HCT116 (cell line): ENCODE data around the gene BTBD2. TPM values are rescaled to one million over a fixed set of nuclear protein-coding genes. Genes with fewer than 3 reads are reported as not detected.

Experiments used
- ATAC-seq: fragments of 200-7000 bp; cut with Tn5 transposase; 2 replicates; pipeline ENCODE4 v1.9.1; 2020; ENCODE audit warnings: mild to moderate bottlenecking, moderate library complexity
- BruUV-seq: library from RNA; stranded (reverse); fragments of 400-500 nt; replicated peaks from 2 replicates; lab custom pipeline; 2021; lab: Mats Ljungman, UMichigan
- CTCF ChIA-PET: fragments of 300-600 bp; sonication (Branson Sonifier 250); formaldehyde crosslinking; loops from one replicate; lab custom pipeline; 2021; ENCODE audit warnings: antibody characterized with exemption; lab: Charles Lee
- POLR2A ChIA-PET: fragments of 300-600, 350-600 bp; sonication (Branson Sonifier 250); formaldehyde crosslinking; loops from one replicate; lab custom pipeline; 2021; ENCODE audit warnings: antibody characterized with exemption; lab: Charles Lee
- RAD21 ChIA-PET, 2 experiments: fragments of 300-600 bp; sonication (Branson Sonifier 250); formaldehyde crosslinking; loops; one replicate each; lab custom pipeline; 2023; ENCODE audit warnings: low total read pairs in 2 of 2; ENCODE audit not compliant: uncharacterized antibody in 2 of 2, unreplicated experiment in 2 of 2, low non-redundant PET in 1 of 2; lab: Charles Lee
- DNase-seq: peaks from one replicate; pipeline ENCODE4 v3.0.0-alpha.2; 2010; ENCODE audit warnings: low read depth, low spot score
- H2AFZ ChIP-seq: fragments of 200-600 bp; shearing (Covaris generic), sonication (generic); 2 replicates; pipeline ENCODE4 v1.6.1; 2017; ENCODE audit warnings: low read depth, mixed run types, mixed read lengths, antibody characterized with exemption, low read length; ENCODE audit not compliant: poor library complexity, severe bottlenecking
- H3K27ac ChIP-seq: 2 replicates; pipeline ENCODE4 v1.5.1; 2012; ENCODE audit warnings: low read depth, low read length
- H3K27me3 ChIP-seq: fragments of 200-600 bp; sonication (generic); 2 replicates; pipeline ENCODE4 v1.6.1; 2016; ENCODE audit warnings: mixed run types, low read length, mixed read lengths; ENCODE audit not compliant: insufficient read depth
- H3K36me3 ChIP-seq, 2 experiments: fragments of 200-500 bp in 1 of 2; fragments of 200-600 bp in 1 of 2; sonication (Bioruptor generic) in 1 of 2; sonication (generic) in 1 of 2; 2 replicates each; pipeline versions ENCODE4 v1.5.1 to v1.6.1; 2014 to 2016; ENCODE audit warnings: low read length in 2 of 2, inconsistent platforms in 1 of 2, mixed read lengths in 1 of 2, mixed run types in 1 of 2; ENCODE audit not compliant: insufficient read depth in 2 of 2, control insufficient read depth in 1 of 2
- H3K4me1 ChIP-seq, 2 experiments: fragments of 200-600 bp in 1 of 2; sonication (generic) in 1 of 2; 2 replicates each; pipeline versions ENCODE4 v1.5.1 to v1.6.1; 2012 to 2017; ENCODE audit warnings: low read length in 2 of 2, inconsistent platforms in 1 of 2, mild to moderate bottlenecking in 1 of 2, mixed read lengths in 1 of 2, mixed run types in 1 of 2, moderate library complexity in 1 of 2; ENCODE audit not compliant: insufficient read depth in 2 of 2, control insufficient read depth in 1 of 2
- H3K4me2 ChIP-seq: fragments of 200-600 bp; sonication (generic); 2 replicates; pipeline ENCODE4 v1.6.1; 2017; ENCODE audit warnings: mixed run types, low read length, mixed read lengths
- H3K4me3 ChIP-seq, 2 experiments: fragments of 200-600 bp in 1 of 2; sonication (generic) in 1 of 2; replicated peaks in 1 of 2; 2 replicates each; pipeline ENCODE4 v1.5.1; 2011 to 2016; ENCODE audit warnings: low read length in 2 of 2, control low read depth in 1 of 2, low read depth in 1 of 2, mild to moderate bottlenecking in 1 of 2, mixed read lengths in 1 of 2, mixed run types in 1 of 2
- H3K79me2 ChIP-seq: fragments of 200-600 bp; sonication (generic); 2 replicates; pipeline ENCODE4 v1.6.1; 2017; ENCODE audit warnings: mild to moderate bottlenecking, mixed run types, low read length, moderate library complexity, mixed read lengths; ENCODE audit not compliant: insufficient read depth
- H3K9ac ChIP-seq: fragments of 200-600 bp; sonication (generic); 2 replicates; pipeline ENCODE4 v1.6.1; 2016; ENCODE audit warnings: low read length, mixed read lengths
- H3K9me2 ChIP-seq: fragments of 200-600 bp; sonication (generic), shearing (Covaris generic); 2 replicates; pipeline ENCODE4 v1.6.1; 2017; ENCODE audit warnings: mixed run types, mild to moderate bottlenecking, moderate library complexity; ENCODE audit not compliant: insufficient read depth
- H3K9me3 ChIP-seq, 2 experiments: fragments of 200-500 bp in 1 of 2; fragments of 200-600 bp in 1 of 2; sonication (Bioruptor generic) in 1 of 2; sonication (generic) in 1 of 2; 2 replicates each; pipeline ENCODE4 v1.6.1; 2014 to 2017; ENCODE audit warnings: low read length in 2 of 2, mixed read lengths in 2 of 2, inconsistent platforms in 1 of 2, low read depth in 1 of 2, mild to moderate bottlenecking in 1 of 2, mixed run types in 1 of 2, moderate library complexity in 1 of 2; ENCODE audit not compliant: control insufficient read depth in 1 of 2, insufficient read depth in 1 of 2
- H4K20me1 ChIP-seq: fragments of 200-600 bp; sonication (generic), shearing (Covaris generic); 2 replicates; pipeline ENCODE4 v1.6.1; 2017; ENCODE audit warnings: mixed run types, mild to moderate bottlenecking, moderate library complexity; ENCODE audit not compliant: insufficient read depth
- JUND ChIP-seq: IDR thresholded peaks from 2 replicates; pipeline ENCODE4 v1.6.1; 2012
- POLR2AphosphoS5 ChIP-seq: IDR thresholded peaks from 2 replicates; pipeline ENCODE4 v1.6.1; 2011; ENCODE audit warnings: mild to moderate bottlenecking, low read depth, low read length, moderate library complexity
- SRF ChIP-seq: IDR thresholded peaks from 2 replicates; pipeline ENCODE4 v1.6.1; 2012; ENCODE audit warnings: low read depth
- TCF7L2 ChIP-seq: IDR thresholded peaks from 2 replicates; pipeline ENCODE4 v1.7.0; 2011; ENCODE audit warnings: borderline replicate concordance, inconsistent platforms; ENCODE audit not compliant: insufficient read depth, insufficient read length; ENCODE audit errors: extremely low read depth
- intact Hi-C: fragments of 100-400 bp; cut with micrococcal nuclease; formaldehyde crosslinking; loops from 2 replicates; pipeline ENCODE4 v1.10.0; 2022
- total RNA-seq: library from RNA; stranded (reverse); gene quantifications from one replicate; pipeline ENCODE4 v1.2.1, GENCODE V29; 2021; ENCODE audit not compliant: unreplicated experiment

The BTBD2 gene
- total RNA-seq, 1 experiment from 2014 or later, result 112 TPM

GRCh38 chr19:1986357-1987162 lies 29.0 kb downstream of the BTBD2 start:
- intact Hi-C loops, result no loop called here
- no peaks in the 10 kb centered on the region for H3K9me3 ChIP-seq
- H3K9me2 ChIP-seq, result no peaks in the 10 kb centered on the region
- no peak overlapping the region for H3K4me2 ChIP-seq
- no peaks in the 10 kb centered on the region for H3K4me1 ChIP-seq
- ChIA-PET POLR2A (no interaction called here), RAD21 (no interaction called here), CTCF (no interaction called here)
- H2AFZ ChIP-seq, result no peak overlapping the region
- BruUV-seq, result TSS peak; percentile 45
- H3K4me3 ChIP-seq, result no peak overlapping the region
- ATAC-seq, result 0 out of 2 replicates have a peak, but pooled peaks have one; percentile 10
- peaks cover 7 to 24% of the 10 kb centered on the region in 2 experiments; a peak in 3 of 4 replicates for H3K36me3 ChIP-seq
- no peak overlapping the region for H3K9ac ChIP-seq
- H3K79me2 ChIP-seq, result no peaks in the 10 kb centered on the region
- H3K27ac ChIP-seq, result peak overlapping the region; percentile 9; the same call in 1 of the 2 replicates
- H3K27me3 ChIP-seq, result no peaks in the 10 kb centered on the region
- TF ChIP-seq SRF (no peak), POLR2AphosphoS5 (peak; percentile 10)
- DNase-seq, result no peak
- no peaks in the 10 kb centered on the region for H4K20me1 ChIP-seq

DNA sequence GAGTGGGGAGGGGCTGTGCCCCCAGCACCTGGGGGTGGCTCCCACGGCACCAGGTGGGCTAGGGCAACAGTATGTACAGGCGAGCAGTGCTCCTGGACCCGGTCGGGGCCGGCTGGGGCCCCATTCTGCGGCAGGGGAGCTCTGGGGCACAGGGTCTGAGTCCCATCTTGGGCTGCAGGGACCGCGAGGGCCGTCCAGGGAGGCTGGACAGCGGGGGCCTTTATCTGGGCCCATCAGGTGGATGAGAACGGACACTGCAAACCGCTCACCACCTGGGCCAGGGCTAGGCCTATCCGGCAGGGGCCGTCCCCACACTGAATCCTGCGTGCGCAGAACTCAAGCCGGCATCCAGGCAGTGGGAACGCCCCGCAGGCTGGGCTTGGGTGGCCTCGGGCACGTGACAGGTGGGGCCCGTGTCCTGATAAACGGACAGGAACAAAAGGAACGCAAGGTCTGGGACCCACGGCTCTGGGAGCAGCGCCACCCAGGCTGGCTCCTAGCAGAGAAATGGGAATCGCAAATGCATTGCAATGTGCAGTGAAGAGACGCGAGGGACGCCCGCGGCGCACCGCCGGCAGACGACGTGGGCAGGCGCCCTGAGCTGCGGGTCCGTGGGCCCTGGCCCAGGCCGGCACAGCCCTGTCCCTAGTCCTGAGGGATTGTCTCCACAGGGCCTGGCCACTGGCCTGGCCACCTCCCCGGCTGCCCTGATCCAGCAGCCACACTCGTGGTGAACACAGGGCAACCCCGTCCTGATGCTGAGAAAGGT lies 29.7 kb downstream of the BTBD2 start:
- intact Hi-C loops, result no loop called here
- H2AFZ ChIP-seq, result no peak overlapping the region
- H3K9ac ChIP-seq, result no peak overlapping the region
- no peak overlapping the region for H3K4me3 ChIP-seq
- H3K27ac ChIP-seq, result peak overlapping the region; percentile 9; the same call in 1 of the 2 replicates
- H3K36me3 ChIP-seq, result peaks cover 7 to 27% of the 10 kb centered on the region in 2 experiments; a peak in 3 of 4 replicates
- TF ChIP-seq TCF7L2 (no peak), JUND (0 out of 2 replicates have a peak, but pooled peaks have one; percentile 19)
- H3K27me3 ChIP-seq, result no peaks in the 10 kb centered on the region
- H3K4me2 ChIP-seq, result no peak overlapping the region
- no peak for DNase-seq
- peak; percentile 9; the same call in 1 of the 2 replicates for ATAC-seq
- POLR2A ChIA-PET, result no interaction called here
- no peaks in the 10 kb centered on the region for H3K9me3 ChIP-seq
- CTCF ChIA-PET, result no interaction called here
- H3K4me1 ChIP-seq, result no peaks in the 10 kb centered on the region
- no TSS peak for BruUV-seq
- H3K79me2 ChIP-seq, result no peaks in the 10 kb centered on the region
- H4K20me1 ChIP-seq, result no peaks in the 10 kb centered on the region
- RAD21 ChIA-PET, result no interaction called here
- H3K9me2 ChIP-seq, result no peaks in the 10 kb centered on the region
